NCI-H146 treated with DMSO at 0.1 percent for 48 hours (cell line): Measurements from ENCODE around the gene CNRIP1.

Experiments used
- DNase-seq: peaks from one replicate; lab custom pipeline; 2025; ENCODE audit not compliant: unreplicated experiment; lab: John Stamatoyannopoulos, UW

Gene CNRIP1

DNA sequence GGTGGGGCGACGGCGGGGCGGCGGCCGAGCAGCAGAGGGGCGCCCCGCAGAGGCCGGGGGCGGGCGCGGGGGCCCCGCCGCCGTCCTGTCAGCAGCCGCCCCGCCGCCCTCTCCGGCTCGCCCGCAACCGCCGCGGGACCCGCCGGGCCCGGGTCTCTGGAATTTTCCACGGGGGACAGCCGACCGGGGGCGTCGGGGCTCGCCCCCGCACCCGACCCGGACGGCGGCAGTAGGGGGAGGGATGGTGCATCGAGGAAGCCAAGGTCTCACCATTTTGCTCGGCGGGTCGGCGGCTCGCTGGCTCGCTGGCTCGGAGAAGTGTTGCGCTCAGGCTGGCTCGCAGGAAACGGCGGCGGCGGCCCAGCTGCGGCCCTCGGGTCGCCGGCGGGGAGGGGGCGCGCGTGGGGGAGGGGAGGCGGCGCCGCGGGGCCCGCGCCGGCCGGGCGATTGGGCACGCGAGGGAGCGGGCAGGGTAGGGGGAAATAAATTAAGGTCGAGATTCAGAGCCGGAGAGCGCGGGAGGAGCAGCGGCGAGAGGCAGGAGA is 67.8 kb downstream of the CNRIP1 start:
- DNase-seq: no peak

DNA sequence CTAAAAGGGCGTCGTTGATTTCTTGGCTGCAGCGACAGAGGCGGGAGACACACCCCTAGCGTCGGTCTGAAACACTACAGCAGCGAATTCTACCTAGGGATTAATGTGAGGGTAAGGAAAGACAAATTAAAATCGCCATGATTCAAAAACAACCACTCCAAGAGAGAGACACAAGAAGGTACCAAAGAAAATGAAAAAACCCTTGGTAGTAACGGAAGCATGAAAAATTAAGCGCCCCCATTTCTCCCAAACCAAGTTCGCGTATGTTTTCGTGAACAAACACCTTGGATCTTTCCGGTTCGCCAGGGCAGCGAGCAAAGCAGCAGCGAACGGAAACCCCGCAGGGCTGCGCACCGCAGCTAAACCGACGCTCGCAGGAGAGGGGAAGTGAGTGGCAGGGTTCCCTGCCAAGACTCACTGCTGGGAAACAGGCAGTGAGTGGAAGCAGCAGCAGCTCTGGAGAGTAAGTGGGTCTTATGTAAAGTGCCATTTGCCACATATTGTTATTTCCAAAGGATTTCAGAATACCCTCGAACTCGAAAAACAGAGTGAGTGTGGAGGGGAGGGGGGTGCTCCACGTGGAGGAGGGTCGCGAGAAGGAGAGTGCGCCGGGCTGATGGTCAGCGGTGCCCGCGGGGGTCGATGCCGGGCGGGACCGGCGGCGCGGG is 68.4 kb downstream of the CNRIP1 start:
- DNase-seq: peak; percentile 73

DNA sequence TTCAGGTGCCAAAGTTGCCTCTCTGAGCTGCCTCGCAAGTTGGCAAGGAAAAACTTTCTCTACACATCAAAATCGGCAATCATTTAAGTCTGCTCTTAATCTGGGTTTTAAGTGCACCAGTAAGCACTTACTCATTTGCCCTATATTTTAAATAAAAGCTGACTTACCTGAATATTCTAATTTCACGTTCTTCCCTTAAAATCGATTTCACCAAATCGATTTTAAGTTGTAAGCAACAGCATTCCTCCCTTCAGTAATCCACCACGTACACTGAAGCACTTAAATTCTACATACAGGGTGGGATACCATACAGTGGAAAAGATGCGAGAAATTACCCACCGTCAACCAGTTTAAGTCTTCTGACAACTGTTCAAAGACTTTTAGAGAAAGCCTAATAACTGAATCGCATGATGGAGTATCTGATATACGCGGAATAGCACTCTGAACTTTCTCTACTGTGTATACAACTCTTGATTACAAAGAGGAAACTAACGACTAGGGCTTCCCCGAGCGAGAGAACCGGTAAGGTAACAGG is 69.0 kb downstream of the CNRIP1 start:
- DNase-seq: no peak

DNA sequence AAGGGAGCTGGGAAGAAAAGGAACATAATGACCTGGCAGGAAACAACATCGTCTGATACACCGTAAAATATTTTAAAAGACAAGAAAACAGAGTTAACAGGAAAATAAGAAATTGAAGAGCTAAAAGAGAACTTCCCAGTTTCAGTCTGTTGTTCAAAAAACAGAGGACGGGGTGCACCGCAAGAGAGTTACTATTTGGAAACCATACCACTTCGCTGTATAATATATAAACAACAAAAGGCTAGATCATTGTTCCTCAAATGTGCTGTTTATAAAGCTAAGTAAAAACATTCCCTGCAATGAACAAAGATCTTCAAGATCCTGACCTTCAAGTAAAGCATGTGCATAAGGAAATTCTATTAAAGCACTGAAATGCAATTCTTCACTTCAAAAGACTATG is 69.6 kb downstream of the CNRIP1 start:
- no peak for DNase-seq

DNA sequence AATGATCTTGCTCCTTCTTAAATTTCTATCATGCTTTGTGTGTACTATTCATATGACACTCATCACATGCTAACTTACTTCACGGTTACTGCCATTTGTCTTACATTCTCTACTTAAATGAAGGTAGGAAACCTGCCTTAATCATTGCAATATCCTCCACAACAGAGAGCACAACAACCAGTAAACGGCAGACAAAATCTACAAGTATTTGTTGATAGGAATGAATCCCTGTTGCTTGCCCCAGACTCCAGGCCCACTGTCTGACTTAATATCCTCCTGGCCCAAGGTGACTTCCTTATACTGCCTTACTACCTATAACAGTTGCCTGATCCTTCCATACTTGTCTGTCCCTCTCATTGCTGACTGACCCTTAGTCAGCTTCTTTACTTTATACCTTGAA is 70.9 kb downstream of the CNRIP1 start:
- DNase-seq: no peak

DNA sequence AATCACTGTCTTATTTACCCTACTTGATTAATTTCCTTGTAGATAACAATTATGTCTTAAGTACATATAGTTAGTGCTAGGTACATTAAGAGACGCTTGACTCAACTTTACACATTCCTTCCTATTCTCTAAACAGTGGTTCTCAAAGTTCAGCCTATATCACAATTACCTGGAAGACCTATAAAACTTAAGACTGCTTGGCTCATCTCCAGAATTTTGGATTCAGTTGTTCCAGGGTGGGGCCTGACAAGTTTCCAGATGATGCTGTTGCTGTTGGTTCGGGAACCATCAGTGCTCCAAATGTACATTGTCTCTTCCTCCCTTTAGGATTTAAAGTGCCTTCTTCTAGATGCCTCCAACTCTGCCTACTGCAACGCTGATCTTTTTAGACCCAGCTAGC is 71.4 kb downstream of the CNRIP1 start:
- DNase-seq: no peak

DNA sequence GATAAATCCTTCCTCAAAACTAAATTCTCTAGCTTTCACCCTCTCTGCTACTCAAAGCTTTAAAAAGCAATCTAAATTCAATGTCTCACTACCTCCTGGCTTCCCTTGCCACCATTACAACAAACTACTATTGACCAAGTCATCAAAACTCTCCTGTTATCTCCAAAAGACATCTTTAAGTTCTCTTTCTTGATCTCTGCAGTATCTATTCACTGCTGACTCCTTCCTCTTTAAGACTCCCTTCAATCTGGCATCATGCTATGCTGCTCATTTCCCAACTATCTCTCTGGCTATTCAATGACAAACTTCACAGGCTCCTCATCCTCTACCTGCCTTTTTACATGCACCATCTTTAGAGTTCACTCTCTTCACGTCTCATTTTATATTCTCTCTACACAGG is 73.4 kb downstream of the CNRIP1 start:
- DNase-seq: no peak

DNA sequence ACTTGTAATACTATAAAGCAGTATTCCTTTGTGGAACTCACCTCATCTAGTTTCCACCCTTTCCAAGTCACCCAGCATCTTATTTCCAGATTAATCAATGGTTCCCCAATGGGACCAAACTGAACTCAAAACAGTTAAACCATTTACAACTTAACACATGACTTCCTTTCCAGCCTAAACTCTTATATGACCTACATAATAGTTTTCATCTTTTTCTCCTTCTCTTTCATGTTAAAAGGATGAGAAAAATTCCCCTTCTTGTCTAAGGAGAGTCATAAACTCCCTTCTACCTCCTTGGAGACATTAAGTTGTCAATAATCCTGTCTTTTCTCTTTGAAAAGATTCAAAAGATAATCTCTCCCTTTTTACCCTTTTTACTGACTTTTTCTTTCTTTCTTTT is 74.1 kb downstream of the CNRIP1 start:
- no peak for DNase-seq

DNA sequence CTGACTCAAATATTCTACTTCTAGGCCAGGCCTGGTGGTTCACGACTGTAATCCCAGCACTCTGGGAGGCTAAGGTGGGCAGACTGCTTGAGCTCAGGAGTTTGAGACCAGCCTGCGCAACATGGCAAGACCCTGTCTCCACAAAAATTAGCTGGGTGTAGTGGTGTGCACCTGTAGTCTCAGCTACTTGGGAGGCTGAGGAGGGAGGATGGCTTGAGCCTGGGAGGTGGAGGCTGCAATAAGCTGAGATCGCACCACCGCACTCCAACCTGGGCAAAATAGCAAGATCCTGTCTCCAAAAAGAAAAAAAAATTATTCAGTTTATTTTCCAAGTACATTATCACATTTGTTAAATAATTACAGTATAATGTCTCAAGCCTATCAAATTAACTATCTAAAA is 74.7 kb downstream of the CNRIP1 start:
- DNase-seq: no peak

DNA sequence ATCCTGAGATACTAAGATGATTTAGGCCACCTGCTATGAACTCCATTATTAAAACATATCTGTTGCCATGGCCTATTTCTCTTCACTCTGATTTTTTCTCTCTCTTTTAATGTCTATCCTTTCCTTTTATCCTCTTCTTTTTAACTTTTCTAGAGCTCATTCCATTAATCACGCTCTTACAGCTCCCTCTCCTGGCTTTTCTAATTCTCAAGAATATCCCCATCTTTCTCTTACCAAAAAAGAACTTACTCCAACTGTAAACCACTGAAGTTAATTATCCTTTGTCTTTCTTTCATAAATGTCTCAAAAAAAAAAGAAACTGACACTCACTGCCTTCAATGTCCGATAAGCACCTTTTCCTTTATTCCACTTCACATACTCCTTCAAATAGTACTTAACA is 75.3 kb downstream of the CNRIP1 start:
- DNase-seq: no peak
